ENCODE data around the gene PNMT. TPM values are rescaled to one million over a fixed set of nuclear protein-coding genes. Genes with fewer than 3 reads are reported as not detected.
A peak's percentile ranks its signal among the peaks of the same experiment; 100 is the strongest.

The PNMT gene
- total RNA-seq, 3 donors from 2014 or later (not counting 1 experiment from before 2014, with no cell fraction given), result 1.2 to 2.5 (median 2.2) TPM

DNA sequence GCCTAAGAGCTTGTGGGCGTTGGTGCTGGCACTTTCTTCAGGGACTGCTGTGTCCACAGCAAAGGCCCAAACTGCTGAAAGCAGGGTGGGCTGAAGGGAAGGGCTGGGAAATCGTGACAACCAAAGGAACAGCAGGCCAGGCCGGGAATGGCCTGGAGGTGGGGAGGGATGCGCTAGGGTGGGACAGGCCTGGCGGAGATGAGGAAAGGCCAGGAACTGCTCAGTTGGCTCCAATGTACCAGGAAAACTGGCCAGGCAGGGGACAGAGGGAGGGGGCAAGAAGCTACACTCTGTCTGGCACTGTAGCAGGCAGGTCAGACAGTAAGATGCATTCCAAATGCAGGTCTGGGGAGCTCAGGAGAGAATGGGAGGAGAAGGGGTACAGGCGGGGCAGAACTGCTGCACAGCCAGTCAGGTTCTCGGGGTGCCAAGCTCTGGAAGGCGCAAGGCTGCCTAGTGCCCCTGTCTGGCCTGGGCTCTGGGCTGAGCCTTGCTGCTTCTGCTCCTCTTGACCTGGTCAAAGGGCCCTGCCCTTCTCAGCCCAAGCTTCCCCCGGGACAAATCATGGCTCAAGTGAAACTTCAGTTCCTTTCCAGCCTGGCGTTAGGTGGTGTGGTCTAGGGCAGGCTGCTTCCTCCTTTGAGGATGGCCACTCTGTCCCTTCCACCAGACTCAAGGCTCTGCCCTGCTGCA is 7.3 kb downstream of the PNMT start:
- 87% methylated on average over 10 of the region's 10 CpGs for WGBS (ENCODE audit: insufficient coverage)
- intact Hi-C loops (cut with micrococcal nuclease), result loop anchor here (5.0 to 10.0 kb wide), 2 partner anchors 38 to 59 kb away; partner anchors contain the start of genes GRB7, MIEN1 and STARD3
- Histone ChIP-seq H3K9me3 (ENCODE audit: control insufficient read depth, insufficient read depth, low read length) (no peaks in the 10 kb centered on the region), H3K4me1 (ENCODE audit: control insufficient read depth, insufficient read depth, low read length) (peaks cover 64% of the 10 kb centered on the region), H3K27ac (ENCODE audit: low read length) (peak overlapping the region; percentile 62), H3K36me3 (ENCODE audit: control insufficient read depth, insufficient read depth, low read length) (no peaks in the 10 kb centered on the region), H3K27me3 (ENCODE audit: control insufficient read depth, insufficient read depth, low read length) (peaks cover 3% of the 10 kb centered on the region), H3K4me3 (ENCODE audit: low read length) (no peak overlapping the region)
- H3K27ac Mint-ChIP-seq, result peak overlapping the region; percentile 95 to 98
- no peaks in the 10 kb centered on the region for H3K9me3 Mint-ChIP-seq
- H3K4me3 Mint-ChIP-seq, result peak overlapping the region; percentile 80
- H3K36me3 Mint-ChIP-seq, result no peaks in the 10 kb centered on the region
- H3K27me3 Mint-ChIP-seq (ENCODE audit: low read depth in 2 of 2), result no peaks in the 10 kb centered on the region
- ATAC-seq (no peak), DNase-seq (no peak)
- TF ChIP-seq, protein P1, sequence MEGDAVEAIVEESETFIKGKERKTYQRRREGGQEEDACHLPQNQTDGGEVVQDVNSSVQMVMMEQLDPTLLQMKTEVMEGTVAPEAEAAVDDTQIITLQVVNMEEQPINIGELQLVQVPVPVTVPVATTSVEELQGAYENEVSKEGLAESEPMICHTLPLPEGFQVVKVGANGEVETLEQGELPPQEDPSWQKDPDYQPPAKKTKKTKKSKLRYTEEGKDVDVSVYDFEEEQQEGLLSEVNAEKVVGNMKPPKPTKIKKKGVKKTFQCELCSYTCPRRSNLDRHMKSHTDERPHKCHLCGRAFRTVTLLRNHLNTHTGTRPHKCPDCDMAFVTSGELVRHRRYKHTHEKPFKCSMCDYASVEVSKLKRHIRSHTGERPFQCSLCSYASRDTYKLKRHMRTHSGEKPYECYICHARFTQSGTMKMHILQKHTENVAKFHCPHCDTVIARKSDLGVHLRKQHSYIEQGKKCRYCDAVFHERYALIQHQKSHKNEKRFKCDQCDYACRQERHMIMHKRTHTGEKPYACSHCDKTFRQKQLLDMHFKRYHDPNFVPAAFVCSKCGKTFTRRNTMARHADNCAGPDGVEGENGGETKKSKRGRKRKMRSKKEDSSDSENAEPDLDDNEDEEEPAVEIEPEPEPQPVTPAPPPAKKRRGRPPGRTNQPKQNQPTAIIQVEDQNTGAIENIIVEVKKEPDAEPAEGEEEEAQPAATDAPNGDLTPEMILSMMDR (IDR thresholded peaks at IDR 0.05), result no peak
- peaks cover 50 to 66% of the 10 kb centered on the region in 2 donors for H3K4me1 Mint-ChIP-seq

DNA sequence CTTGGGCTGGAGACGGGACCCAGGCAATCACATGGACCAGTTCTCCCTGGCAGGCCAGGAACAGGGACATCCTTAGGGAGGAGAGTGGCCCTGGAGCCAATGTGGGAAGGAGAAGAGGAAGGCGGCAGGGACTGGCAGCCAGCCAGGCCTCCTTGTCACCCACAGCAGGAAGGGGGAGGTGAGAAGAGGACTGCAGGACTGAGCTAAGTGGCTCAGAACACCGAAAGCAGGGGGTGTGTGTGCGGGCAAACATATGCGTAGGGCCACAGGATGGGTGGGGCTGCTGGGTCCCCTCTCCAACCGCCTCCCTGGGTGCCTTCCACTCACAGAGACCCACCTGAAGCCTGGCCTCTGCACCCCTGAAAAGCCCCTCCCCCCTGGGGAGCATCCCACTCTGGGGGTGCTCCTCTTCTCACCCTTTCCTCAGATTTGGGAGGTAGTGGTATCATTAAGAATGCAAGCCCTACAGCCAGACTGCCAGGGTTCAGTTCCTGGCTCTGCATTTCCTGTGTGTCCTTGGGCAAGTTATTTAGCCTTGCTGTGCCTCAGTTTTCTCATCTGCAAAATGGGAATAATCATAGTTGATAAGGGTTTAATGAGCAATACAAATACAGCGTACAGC is 8.1 kb downstream of the PNMT start:
- Mint-ChIP-seq H3K27me3 (ENCODE audit: low read depth in 2 of 2) (no peaks in the 10 kb centered on the region), H3K9me3 (no peaks in the 10 kb centered on the region), H3K27ac (peak overlapping the region; percentile 95 to 98), H3K4me3 (peak overlapping the region; percentile 80), H3K36me3 (no peaks in the 10 kb centered on the region), H3K4me1 (peaks cover 56 to 74% of the 10 kb centered on the region in 2 donors)
- Histone ChIP-seq H3K4me3 (ENCODE audit: low read length) (no peak overlapping the region), H3K27ac (ENCODE audit: low read length) (peak overlapping the region; percentile 62), H3K27me3 (ENCODE audit: control insufficient read depth, insufficient read depth, low read length) (no peaks in the 10 kb centered on the region), H3K36me3 (ENCODE audit: control insufficient read depth, insufficient read depth, low read length) (no peaks in the 10 kb centered on the region), H3K4me1 (ENCODE audit: control insufficient read depth, insufficient read depth, low read length) (peaks cover 69% of the 10 kb centered on the region), H3K9me3 (ENCODE audit: control insufficient read depth, insufficient read depth, low read length) (no peaks in the 10 kb centered on the region)
- DNase-seq (peak; percentile 61 to 81), ATAC-seq (peak; percentile 86 to 88 (median 88))
- TF ChIP-seq, protein P1 (IDR thresholded peaks at IDR 0.05), result no peak
- intact Hi-C loops (cut with micrococcal nuclease), result loop anchor here (5.0 to 10.0 kb wide), 2 partner anchors 39 to 58 kb away; partner anchors contain the start of genes GRB7, MIEN1 and STARD3
- 18% methylated on average over 7 of the region's 7 CpGs for WGBS (ENCODE audit: insufficient coverage)

DNA sequence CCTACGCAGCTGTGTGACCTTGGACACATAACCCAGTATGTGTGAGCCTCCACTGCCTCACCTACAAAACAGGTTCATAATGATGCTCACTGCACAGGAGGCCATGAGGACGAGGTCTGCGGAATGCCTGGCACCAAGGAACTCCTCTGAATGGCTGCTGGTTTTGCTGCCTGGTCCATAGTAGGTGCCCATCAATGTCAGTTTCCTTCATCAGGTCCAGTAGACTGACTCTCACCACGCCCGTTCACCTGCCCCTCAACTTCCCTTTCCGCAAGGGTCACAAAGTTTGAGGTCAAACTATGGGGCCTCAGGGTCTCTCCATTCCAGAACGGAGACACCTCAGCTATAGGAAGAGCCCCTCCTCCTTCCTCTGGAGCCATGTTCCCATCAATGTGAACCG is 8.8 kb downstream of the PNMT start:
- H3K4me3 Mint-ChIP-seq, result no peak overlapping the region
- Histone ChIP-seq H3K27me3 (ENCODE audit: control insufficient read depth, insufficient read depth, low read length) (no peaks in the 10 kb centered on the region), H3K36me3 (ENCODE audit: control insufficient read depth, insufficient read depth, low read length) (no peaks in the 10 kb centered on the region), H3K4me3 (ENCODE audit: low read length) (no peak overlapping the region), H3K27ac (ENCODE audit: low read length) (peak overlapping the region; percentile 62), H3K9me3 (ENCODE audit: control insufficient read depth, insufficient read depth, low read length) (no peaks in the 10 kb centered on the region), H3K4me1 (ENCODE audit: control insufficient read depth, insufficient read depth, low read length) (peaks cover 69% of the 10 kb centered on the region)
- H3K27me3 Mint-ChIP-seq (ENCODE audit: low read depth in 2 of 2), result no peaks in the 10 kb centered on the region
- DNase-seq (no peak), ATAC-seq (no peak)
- H3K9me3 Mint-ChIP-seq, result no peaks in the 10 kb centered on the region
- TF ChIP-seq, protein P1 (IDR thresholded peaks at IDR 0.05), result no peak
- intact Hi-C loops (cut with micrococcal nuclease), result loop anchor here (5.0 to 10.0 kb wide), 2 partner anchors 40 to 58 kb away; partner anchors contain the start of genes GRB7, MIEN1 and STARD3
- H3K36me3 Mint-ChIP-seq, result no peaks in the 10 kb centered on the region
- H3K4me1 Mint-ChIP-seq, result peaks cover 56 to 70% of the 10 kb centered on the region in 2 donors
- WGBS (ENCODE audit: insufficient coverage), result 77% methylated on average over 7 of the region's 8 CpGs
- peak overlapping the region; percentile 95 to 98 for H3K27ac Mint-ChIP-seq
